ENCODE data around the gene DRG1.
"Not testable (repeated sequence)": the region's sequence is repeated elsewhere in the genome, so short reads cannot be mapped to it uniquely, and the experiment has no call there.

DRG1 gene

GRCh38 chr22:31442768-31443489, 43.5 kb downstream of the DRG1 start:
- no peak for DNase-seq (ENCODE audit: low read depth)

DNA sequence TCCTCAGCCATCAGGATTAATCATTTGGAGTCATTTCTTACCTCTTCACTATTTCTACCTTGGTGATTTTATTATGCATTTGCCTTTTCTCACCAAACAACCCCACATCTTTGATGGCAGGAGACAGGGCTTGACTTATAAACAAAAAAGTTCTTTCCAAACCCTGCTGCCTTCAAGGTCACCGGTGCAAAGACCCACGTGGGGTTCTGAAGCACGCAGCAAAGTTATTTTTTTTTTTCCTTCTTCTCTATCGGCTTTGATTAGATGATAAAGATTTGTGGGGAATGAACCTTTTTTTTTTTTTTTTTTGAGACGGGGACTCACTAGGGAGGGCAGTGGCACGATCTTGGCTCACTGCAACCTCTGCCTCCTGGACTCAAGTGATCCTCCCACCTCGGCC, 44.1 kb downstream of the DRG1 start:
- DNase-seq (ENCODE audit: low read depth): no peak

- no peak for DNase-seq (ENCODE audit: low read depth)
These were observed 46.2 kb downstream of the DRG1 start for GRCh38 chr22:31445642-31446041.

- no peak for DNase-seq (ENCODE audit: low read depth)
These were observed 46.8 kb downstream of the DRG1 start for GRCh38 chr22:31446208-31446607.

DNA sequence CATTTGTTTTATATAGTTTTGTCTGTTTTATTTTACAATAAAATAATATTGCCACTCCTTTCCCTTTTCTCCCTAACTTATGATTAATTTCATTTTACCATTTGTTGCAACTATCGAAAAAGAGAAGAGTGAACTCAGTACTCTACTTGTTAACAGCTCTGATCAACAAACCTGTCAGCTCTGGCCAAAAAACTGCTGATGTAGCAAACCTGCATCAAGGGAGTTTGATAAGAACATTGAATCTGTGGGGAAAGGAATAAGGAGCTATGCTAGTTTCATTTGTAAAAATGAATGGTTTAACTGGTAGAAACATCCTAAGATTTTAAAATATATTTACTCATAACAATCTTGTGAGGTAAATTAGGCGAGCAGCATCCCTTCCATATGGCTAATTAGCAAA, 47.4 kb downstream of the DRG1 start:
- no peak for DNase-seq (ENCODE audit: low read depth)

GRCh38 chr22:31447337-31447736, 47.9 kb downstream of the DRG1 start:
- no peak for DNase-seq (ENCODE audit: low read depth)

- DNase-seq (ENCODE audit: low read depth): no peak
These were observed 49.0 kb downstream of the DRG1 start for GRCh38 chr22:31448382-31448781.

DNA sequence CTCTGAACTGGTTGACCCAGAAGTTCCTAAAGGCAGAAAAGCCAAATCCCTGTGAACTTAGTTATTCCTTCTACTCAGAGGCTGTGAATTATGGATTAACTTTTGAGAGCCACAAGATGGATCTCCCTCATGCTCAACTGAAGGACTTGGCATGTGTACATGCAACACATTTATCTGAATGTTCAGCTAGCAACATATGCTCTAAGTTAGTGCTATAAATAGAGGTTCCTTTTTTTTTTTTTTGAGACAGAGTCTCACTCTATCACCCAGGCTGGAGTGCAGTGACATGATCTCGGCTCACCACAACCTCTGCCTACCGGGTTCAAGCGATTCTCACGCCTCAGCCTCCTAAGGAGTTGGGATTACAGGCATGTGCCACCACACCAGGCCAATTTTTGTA, 50.1 kb downstream of the DRG1 start:
- no peak for DNase-seq (ENCODE audit: low read depth)

GRCh38 chr22:31451709-31452571, 52.5 kb downstream of the DRG1 start:
- no peak for DNase-seq (ENCODE audit: low read depth)

GRCh38 chr22:31461699-31462098, 62.3 kb downstream of the DRG1 start:
- no peak for DNase-seq (ENCODE audit: low read depth)

- DNase-seq (ENCODE audit: low read depth): no peak
These were observed 65.9 kb downstream of the DRG1 start for GRCh38 chr22:31465307-31465706.

DNA sequence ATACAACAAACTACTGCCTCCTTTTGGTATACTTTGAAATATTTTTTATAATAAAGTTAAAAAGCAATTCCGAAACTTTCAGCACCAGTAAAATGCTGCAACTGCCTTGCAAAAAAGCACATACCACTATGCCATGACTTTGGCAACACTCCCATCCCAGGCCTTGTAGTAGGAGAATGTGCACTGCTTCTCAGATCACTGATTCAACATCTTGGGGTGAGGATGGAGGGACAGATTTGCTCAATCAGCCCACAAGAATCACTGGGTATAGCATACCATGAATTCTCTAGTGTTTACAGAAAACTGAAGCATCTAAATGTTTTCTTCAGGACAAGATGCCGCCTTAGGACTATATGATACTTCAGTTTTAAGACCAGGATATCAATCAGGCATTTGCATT, 75.3 kb downstream of the DRG1 start:
- DNase-seq (ENCODE audit: low read depth): no peak

DNA sequence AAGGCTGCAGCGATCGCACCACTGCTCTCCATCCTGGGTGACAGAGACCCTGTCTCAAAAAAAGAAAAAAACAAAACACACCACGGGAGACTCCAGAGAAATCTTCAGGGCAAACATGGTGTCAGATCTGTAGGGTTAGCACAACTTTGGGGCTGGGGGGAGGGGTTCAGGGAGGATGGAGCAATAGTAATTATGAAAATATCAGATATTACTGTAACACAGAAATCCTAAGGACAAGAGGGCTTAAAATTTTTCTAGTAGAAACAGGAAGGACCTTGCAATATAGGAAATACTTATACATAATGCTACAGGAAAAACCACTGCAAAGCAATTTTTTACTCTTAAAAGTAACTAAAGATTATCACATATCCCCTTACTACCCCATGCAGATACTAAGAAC, 76.4 kb downstream of the DRG1 start:
- no peak for DNase-seq (ENCODE audit: low read depth)

- DNase-seq (ENCODE audit: low read depth): no peak
These were observed 77.9 kb downstream of the DRG1 start for GRCh38 chr22:31477329-31477728.

- DNase-seq (ENCODE audit: low read depth): no peak
These were observed 81.7 kb downstream of the DRG1 start for GRCh38 chr22:31481129-31481528.

DNA sequence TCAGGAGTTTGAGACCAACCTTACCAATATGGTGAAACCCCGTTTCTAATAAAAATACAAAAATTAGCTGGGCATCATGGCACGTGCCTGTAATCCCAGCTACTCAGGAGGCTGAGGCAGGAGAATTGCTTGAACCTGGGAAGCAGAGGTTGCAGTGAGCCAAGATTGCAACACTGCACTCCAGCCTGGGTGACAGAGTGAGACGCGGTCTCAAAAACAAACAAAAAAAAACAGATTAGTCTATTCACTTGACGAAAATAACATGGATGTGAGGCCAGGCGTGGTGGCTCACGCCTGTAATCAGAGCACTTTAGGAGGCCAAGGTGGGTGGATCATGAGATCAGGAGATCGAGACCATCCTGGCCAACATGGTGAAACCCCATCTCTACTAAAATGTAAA, 83.1 kb downstream of the DRG1 start:
- DNase-seq (ENCODE audit: low read depth): not testable (repeated sequence)

Measured in activated gamma-delta T cell treated with anti-CD3 and anti-CD28 coated beads, Interleukin-2, amount 50 U/mL, for 16 hours (primary cell).